Measurements from ENCODE around the gene IPO9.

GRCh38 chr1:201918343-201918742 lies 89.4 kb downstream of the IPO9 start:
- TF ChIP-seq, protein P1, sequence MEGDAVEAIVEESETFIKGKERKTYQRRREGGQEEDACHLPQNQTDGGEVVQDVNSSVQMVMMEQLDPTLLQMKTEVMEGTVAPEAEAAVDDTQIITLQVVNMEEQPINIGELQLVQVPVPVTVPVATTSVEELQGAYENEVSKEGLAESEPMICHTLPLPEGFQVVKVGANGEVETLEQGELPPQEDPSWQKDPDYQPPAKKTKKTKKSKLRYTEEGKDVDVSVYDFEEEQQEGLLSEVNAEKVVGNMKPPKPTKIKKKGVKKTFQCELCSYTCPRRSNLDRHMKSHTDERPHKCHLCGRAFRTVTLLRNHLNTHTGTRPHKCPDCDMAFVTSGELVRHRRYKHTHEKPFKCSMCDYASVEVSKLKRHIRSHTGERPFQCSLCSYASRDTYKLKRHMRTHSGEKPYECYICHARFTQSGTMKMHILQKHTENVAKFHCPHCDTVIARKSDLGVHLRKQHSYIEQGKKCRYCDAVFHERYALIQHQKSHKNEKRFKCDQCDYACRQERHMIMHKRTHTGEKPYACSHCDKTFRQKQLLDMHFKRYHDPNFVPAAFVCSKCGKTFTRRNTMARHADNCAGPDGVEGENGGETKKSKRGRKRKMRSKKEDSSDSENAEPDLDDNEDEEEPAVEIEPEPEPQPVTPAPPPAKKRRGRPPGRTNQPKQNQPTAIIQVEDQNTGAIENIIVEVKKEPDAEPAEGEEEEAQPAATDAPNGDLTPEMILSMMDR (IDR thresholded peaks at IDR 0.05; ENCODE audit: insufficient read depth, low read length), result no peak
- TF ChIP-seq REST (IDR thresholded peaks at IDR 0.05; ENCODE audit: insufficient replicate concordance, low read depth) (no peak), POLR2AphosphoS5 (IDR thresholded peaks at IDR 0.05; ENCODE audit: low read depth) (no peak)
